Subcutaneous adipose tissue (tissue), 4 donors: ENCODE results near the gene KCNK3. TPM values are rescaled to one million over a fixed set of nuclear protein-coding genes. Genes with fewer than 3 reads are reported as not detected.

ENCODE experiments used
- total RNA-seq, 4 donors: library from RNA; depleted of rRNA; stranded (reverse); fragments of >200 nt; gene quantifications; one replicate each; pipeline ENCODE4 v1.1.0, GENCODE V29; 2016
- TF ChIP-seq, protein P1 (sequence below): fragments of 450-650 bp; IDR thresholded peaks from one replicate; pipeline ENCODE4 v1.5.1; 2016; ENCODE audit warnings: low read depth, mild to moderate bottlenecking, control low read depth, antibody characterized with exemption, moderate library complexity

KCNK3 gene
- total RNA-seq, 4 donors from 2014 or later: 1.8 to 5.7 (median 4.5) TPM

DNA sequence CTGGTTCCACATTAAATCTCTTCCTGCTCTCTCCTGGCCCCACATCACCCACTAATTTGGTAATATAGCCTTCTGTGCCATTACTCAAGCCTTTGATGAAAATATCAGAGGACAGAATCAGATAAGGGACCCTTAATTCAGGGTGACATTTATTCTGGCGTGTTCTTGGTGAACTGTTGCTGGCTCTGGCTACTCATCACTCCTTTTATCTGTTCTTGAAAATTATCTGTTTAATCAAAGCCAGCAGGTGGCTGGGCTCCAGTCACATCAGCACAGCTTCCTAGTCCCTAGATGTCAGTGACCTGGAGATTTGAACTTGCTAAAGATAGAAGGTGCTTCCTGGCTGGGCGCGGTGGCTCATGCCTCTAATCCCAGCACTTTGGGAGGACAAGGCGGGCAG is 44.7 kb downstream of the KCNK3 start:
- TF ChIP-seq, protein P1, sequence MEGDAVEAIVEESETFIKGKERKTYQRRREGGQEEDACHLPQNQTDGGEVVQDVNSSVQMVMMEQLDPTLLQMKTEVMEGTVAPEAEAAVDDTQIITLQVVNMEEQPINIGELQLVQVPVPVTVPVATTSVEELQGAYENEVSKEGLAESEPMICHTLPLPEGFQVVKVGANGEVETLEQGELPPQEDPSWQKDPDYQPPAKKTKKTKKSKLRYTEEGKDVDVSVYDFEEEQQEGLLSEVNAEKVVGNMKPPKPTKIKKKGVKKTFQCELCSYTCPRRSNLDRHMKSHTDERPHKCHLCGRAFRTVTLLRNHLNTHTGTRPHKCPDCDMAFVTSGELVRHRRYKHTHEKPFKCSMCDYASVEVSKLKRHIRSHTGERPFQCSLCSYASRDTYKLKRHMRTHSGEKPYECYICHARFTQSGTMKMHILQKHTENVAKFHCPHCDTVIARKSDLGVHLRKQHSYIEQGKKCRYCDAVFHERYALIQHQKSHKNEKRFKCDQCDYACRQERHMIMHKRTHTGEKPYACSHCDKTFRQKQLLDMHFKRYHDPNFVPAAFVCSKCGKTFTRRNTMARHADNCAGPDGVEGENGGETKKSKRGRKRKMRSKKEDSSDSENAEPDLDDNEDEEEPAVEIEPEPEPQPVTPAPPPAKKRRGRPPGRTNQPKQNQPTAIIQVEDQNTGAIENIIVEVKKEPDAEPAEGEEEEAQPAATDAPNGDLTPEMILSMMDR: no peak

DNA sequence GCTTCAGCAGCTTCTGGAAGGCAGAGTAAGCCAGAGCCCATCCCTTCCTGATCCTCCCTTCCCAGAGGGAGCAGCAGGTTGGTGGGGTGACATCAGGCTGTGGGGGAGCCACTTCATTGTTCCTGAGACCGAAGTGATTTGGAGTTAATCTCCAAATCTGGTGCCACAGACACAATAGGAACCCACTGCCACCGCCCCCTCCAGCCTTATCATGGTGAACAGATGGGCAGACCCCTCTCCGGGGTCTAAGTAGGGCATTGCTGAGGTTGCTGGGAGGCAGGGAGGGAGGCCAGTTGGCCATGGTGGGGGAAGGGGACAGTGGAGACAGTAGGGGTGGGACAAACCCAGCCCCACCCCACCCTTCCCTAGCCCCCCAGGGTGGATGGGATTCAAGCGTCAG is 46.0 kb downstream of the KCNK3 start:
- TF ChIP-seq, protein P1: no peak

DNA sequence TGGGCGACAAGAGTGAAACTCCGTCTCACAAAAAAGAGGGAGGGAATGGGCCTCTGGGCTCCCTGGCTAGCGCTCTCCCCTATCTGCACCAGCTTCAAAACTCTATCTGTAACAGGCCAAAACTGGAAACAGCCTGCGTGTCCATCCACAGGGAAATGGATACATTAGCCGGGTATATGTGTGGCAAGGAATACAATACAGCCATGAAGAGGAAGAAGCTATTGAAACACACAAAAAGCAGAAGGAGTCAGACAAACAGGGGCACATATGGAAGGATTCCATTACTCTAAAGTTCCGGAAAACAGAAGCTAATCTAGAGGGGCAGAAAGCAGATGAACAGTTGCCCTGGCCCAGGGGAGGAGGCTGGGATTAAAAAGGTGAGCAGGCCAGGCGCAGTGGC is 47.0 kb downstream of the KCNK3 start:
- TF ChIP-seq, protein P1: no peak

DNA sequence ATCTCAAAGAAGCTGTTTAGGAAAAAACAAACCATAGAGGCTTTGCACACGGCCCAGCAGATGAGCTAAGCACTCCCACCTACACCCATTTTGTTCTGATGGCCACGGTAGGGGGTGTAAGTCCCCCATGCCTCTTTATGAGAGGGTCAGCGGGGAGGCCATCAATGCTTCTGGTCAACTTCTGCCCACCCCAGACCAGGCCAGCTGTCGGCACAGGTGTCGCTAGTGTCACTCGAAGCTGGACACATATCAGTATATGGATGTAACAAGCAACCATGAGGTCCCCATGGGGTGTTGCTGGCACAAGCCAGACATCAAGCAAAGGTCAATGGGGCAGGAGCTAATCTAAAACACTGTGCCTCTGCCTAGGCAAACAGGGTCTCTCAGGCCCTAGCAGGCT is 47.8 kb downstream of the KCNK3 start:
- TF ChIP-seq, protein P1: no peak

DNA sequence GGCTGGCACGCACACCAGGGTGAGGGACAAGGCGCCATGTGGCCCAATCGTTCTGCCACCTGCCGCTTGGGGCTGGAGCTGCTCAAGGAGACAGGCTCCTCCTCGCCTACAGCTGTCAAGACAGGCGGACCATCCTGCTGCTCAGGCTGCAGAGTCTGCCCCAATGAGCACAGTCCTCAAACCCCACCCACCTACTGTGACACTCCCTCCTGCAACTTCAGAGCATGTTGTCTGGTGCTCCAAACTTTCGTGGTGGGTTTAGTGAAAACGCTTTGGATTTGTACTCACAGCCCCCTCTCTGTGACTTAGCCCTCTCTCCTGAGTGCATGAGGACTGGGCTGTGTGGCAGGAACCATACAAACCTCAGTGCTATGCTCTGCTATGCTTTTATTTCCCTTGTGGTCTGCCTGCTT is 48.4 kb downstream of the KCNK3 start:
- TF ChIP-seq, protein P1: no peak

DNA sequence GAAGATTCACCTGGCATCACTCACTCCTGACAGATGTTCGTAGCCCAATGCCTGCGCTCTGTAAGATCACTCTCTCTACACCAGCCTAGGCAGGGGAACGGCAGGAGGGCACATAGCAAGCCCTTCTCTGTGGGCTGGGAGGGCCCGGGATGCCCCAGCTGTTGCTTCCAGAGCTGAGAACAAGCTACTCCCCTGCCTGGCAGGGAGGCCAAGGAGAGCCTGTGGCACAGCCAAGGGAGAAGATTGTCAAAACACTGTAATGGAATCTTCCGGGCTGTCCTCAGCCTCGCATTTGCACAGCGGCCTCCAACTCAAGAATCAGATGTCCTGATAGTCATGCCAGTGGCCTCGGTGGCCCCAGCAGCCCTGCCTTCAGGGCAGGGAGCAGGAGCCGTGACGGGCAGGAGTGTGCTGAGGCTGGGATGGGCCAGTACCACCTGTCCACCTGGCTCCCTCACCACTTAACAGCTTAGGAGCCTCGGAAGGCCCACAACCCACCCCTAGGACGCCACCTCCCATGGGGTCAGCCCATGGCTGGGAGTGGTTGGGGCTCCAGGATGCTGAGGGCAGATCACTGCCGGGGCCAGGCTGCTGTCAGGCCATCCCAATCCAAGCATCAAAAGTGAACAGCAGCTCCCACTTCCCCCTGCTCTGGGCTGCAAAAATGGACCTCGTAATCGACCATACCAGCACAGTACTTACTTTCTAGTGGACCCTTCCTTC is 49.7 kb downstream of the KCNK3 start:
- TF ChIP-seq, protein P1: no peak

DNA sequence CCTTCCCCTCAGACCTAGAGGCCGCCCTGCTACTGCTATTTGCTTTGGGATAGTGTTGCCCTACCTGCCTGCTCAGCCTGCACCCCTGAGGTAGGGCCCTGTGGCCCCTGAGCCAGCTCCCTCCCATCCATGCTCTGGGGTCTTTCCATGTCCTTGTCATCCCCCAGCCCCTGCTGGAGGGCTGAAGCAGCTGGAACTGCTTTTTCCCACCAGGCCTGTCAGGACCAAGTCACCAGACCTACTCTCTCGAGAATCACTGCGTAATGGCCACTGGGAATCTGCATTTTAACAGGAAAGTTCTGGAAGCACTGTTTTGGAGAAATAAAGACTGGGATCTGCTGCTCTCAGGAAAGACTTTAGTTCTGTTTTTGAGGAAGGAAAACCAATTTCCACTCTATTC is 51.3 kb downstream of the KCNK3 start:
- TF ChIP-seq, protein P1: no peak
